HG03064 (cell line): ENCODE results near the gene ITM2B.

ENCODE experiments used
- ATAC-seq: cut with Tn5 transposase; IDR thresholded peaks from one replicate; pipeline ENCODE4 v1.9.1; 2021; ENCODE audit warnings: low read depth; ENCODE audit not compliant: unreplicated experiment

ITM2B gene

DNA sequence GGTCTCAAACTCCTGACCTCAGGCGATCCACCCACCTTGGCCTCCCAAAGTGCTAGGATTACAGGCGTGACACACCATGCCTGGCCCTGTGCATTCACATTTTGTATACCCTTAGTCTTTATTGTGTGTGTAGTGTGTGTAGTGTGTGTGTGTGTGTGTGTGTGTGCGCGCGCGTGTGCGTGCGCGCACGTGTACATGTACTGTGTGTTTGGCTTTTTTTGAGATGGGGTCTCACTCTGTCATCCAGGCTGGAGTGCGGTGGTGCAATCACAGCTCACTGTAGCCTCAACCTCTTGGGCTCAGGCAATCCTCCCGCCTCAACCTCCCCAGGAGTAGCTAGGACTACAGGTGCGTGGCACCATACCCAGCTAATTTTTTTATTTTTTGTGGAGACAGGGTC is 22.1 kb downstream of the ITM2B start:
- no peak for ATAC-seq

GRCh38 chr13:48255954-48256353 is 22.9 kb downstream of the ITM2B start:
- no peak for ATAC-seq

DNA sequence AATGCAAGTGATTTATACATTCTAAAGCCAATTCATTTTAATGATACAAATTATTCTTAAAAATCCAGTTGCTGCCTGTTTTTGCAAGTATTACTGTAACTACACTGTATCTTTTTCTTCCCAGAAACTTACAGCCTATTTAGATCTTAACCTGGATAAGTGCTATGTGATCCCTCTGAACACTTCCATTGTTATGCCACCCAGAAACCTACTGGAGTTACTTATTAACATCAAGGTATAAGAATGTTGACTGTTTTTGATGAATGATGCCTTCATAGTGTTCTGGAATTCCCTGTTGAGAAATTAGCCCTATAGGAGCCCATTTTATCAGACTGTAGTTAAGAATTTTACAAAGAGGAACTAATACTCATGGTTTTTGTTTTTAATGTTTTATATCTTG is 25.0 kb downstream of the ITM2B start:
- no peak for ATAC-seq

DNA sequence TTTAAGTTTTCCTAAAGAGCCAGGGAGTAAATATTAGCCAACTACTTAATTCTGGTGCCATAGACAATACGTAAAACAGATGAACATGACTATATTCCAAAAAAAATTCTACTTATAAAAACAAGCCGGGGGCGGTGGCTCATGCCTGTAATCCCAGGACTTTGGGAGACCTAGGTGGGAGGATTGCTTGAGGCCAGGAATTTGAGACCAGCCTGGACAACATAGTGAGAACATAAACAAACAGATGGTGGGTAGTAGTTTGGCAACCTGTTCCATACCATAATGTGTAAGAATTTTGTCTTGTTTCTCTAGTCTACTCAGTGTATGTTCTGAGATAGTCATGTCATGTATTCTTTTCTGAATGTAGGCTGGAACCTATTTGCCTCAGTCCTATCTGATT is 25.4 kb downstream of the ITM2B start:
- no peak for ATAC-seq

- ATAC-seq = no peak
These were observed 28.0 kb downstream of the ITM2B start for GRCh38 chr13:48260970-48261369.

- no peak for ATAC-seq
These were observed 30.2 kb downstream of the ITM2B start for GRCh38 chr13:48263196-48263595.

- ATAC-seq = no peak
These were observed 31.1 kb downstream of the ITM2B start for GRCh38 chr13:48264058-48264457.

DNA sequence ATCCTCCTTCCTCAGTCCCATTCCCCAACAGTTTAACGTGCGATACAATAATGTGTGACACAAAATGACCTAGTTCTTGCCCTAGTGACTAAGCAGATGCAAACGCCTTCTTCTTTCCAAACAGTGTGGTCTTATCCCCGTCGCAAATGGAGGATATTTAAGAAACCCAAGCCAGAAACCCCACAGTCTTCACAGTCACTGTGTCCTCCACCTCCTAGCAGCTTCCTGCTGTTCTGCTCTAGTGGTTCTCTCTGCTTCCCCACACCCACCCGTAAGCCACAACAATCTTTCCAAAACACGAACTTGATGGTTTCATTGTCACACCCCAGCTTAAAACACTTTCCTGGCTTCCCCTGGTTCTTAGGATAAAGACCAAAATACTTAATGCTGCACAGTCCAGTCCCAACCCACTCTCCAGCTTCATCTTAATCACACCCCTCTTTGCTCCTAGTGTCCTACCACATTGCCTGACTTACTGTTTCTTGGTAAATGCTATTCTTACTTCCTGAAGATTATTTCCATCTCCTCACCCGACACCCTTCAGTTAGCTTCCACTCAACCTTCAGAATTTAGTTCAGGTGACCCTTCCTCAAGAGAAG is 32.3 kb downstream of the ITM2B start:
- peak; percentile 63 for ATAC-seq

GRCh38 chr13:48266150-48266549 is 33.1 kb downstream of the ITM2B start:
- ATAC-seq = no peak

GRCh38 chr13:48266701-48267639 is 34.0 kb downstream of the ITM2B start:
- no peak for ATAC-seq

DNA sequence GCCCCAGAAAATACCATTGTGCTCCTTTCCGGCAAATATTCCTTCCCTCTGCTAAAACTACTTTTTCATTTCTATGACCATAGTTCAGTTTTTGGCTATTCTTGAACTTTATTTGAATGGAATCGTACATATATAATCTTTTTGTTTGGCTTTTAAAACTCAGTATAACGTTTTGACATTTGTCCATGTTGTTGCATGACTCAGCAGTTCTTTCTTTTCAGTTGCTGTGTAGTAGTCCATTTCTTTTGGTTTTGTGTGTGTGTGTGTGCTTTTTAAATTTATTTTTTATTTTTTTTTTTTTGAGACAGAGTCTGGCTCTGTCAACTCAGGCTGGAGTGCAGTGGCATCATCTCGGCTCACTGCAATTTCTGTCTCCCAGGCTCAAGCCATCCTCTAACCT is 35.0 kb downstream of the ITM2B start:
- ATAC-seq = no peak

GRCh38 chr13:48273346-48273745 is 40.3 kb downstream of the ITM2B start:
- no peak for ATAC-seq

- no peak for ATAC-seq
These were observed 42.5 kb downstream of the ITM2B start for GRCh38 chr13:48275507-48275906.

DNA sequence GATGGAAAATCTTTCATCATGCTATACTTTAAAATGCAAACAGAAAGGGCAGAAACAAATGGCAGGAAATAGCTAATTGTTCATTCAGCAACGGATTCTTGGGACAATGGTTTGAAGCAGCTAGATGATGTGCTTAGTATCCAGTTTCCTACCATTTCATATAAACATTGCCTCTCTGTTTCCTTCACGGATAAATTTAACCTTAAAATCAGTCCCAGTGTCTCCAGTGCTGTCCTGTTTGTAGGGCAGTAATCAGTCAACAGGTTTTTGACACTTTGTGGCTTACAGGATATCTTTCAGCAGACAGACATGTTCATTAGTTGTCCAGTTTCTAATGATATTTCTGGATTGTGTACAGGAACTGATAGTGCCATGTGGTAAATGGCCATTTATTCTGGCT is 45.8 kb downstream of the ITM2B start:
- no peak for ATAC-seq

DNA sequence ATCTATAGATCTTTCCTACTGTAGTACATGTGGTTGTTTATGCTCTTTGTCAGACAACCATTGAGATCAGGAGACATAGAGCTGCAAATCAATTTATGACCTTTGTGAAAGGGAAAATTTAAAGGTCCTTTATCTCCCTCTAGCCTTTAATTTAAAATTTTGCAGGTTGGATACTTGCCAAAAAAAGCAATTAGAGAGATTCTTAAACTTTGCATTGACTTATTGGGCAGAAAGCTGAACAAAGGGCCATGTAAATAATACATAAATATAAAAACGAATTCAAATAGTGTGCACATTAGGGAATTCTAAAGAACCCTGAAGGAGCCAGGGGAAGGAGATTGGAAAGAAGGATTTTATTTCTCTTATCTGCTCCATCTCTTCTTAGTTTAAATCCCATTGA is 48.5 kb downstream of the ITM2B start:
- ATAC-seq = no peak

DNA sequence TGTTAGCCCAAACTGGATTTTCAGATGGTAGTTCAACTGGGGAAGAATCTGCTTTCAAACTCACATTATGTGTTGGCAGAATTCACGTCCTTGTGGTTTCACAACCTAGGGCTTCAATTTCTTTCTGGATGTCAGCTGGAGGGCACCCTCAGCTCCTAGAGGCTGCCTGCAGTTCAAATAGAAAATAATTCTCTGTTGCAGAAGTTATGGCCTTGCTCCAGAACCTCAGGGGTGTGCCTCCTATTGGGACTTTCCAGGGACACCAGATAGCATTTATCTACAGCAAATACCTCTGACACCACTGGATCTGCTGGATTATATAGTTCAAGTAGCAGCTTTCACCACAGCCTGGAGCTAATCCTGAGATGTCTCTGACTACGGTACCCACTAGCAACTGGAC is 58.7 kb downstream of the ITM2B start:
- ATAC-seq = no peak

DNA sequence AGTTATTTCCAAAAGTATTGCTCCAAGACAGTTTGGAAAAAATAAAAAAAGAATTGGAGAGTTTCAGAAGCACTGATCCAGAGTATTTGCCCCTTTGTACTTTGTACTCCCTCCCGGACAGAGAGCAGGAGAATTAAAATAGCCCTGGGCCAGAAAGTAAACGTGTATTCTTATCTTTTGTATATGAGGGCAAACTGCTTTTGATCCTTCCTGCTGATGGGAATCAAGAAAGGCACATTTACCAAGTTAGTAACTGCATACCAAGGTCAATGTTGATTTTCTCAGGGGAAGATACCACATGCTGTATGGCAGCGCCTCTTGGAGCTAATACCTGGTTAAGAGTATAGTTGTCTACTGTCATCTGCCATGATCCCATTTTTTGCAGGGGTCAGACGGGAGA is 59.6 kb downstream of the ITM2B start:
- ATAC-seq = no peak

DNA sequence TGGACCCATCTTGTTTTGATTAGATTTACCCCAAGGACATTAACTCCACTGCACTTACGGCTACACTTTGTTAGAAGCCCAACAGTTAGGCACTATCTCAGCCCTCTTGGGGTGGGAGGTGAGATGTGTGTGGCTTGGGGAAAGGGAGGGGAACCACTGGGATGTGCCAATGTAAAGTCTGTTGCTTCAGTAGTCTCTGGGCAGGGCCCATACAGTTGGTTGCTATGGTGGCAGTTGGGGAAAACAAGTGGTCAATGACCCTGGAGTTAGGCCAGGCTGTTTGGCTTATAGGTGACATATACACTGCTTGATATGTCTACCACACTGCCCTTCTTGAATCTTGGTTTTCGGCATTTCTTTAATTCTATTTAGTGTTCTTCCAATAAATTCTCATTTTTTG is 61.6 kb downstream of the ITM2B start:
- no peak for ATAC-seq

DNA sequence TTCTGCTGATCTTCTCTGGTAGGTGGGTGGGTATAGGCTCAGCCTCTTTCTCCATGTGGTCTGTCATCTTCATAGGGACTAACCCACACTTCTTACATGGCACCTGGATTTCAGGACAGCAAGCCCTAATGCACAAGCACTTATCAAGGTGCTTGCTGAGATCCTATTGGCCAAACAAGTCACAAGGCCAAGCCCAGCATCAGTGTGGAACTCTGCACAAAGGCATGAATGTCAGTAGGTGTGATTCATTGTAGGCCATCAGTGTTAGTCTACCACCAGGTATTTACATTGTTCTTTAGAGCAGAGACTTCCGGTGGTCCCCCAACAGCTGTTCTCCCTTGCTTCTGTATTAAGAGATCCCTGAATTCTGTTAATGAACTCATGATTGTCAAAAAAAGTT is 62.3 kb downstream of the ITM2B start:
- ATAC-seq = no peak

DNA sequence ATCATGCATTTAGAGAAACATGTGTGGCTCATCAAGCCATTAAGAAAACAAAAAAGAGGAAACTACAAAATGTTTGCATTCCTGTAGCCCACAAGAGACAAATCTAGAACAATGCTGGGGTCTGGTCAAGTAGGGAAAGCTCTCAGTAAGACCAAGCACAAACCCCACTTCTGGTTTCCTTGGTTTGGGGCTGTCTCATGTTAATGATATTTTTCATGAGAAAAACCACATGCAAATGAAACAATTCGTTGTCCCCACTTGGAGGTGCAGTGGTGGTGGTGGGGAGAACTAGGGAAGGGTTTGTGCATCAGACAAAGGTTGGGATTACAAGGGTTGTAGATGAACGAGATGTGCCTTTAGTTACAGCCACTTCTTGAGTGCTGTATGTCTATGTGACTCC is 63.5 kb downstream of the ITM2B start:
- no peak for ATAC-seq

- ATAC-seq = no peak
These were observed 64.3 kb downstream of the ITM2B start for GRCh38 chr13:48297131-48297786.

DNA sequence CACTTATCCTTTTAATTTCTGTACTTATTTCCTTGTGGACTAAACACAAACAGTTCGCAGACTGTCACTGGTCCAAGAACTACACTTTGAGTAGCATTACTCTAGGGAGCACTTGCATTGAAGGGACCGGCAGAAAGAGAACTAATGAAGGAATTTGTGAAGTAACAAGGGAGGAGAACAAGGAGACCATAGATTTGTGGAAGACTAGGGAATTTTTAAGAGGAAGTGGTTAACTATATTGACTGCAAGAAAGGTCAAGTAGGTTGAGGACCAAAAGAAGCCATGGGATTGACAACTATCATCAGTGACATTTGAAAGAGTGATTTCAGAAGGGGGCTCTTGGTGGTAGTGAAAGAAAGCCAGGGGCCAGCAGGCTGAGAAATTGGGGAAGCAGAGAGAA is 66.6 kb downstream of the ITM2B start:
- ATAC-seq = no peak
